Sigmoid colon (tissue), 7 donors: ENCODE results near the gene PRG3. TPM values are rescaled to one million over a fixed set of nuclear protein-coding genes. Genes with fewer than 3 reads are reported as not detected.

Source experiments
- DNase-seq: peaks from one replicate; pipeline ENCODE4 v3.0.0-alpha.2; 2019
- H3K27ac ChIP-seq, 4 donors: fragments of 200-600 bp; sonication (generic); one replicate each; pipeline ENCODE4 v1.5.1; 2016 to 2019; ENCODE audit warnings: mild to moderate bottlenecking in 1 of 4
- H3K27me3 ChIP-seq, 3 donors: fragments of 200-600 bp; sonication (generic); one replicate each; pipeline ENCODE4 v1.5.1; 2019; ENCODE audit warnings: mild to moderate bottlenecking in 1 of 3
- H3K36me3 ChIP-seq, 4 donors: fragments of 200-600 bp; sonication (generic); one replicate each; pipeline ENCODE4 v1.5.1; 2016 to 2019
- H3K4me1 ChIP-seq, 4 donors: fragments of 200-600 bp; sonication (generic); one replicate each; pipeline ENCODE4 v1.5.1; 2017 to 2019
- H3K4me3 ChIP-seq, 4 donors: fragments of 200-600 bp; sonication (generic); one replicate each; pipeline ENCODE4 v1.5.1; 2017 to 2019; ENCODE audit warnings: mild to moderate bottlenecking in 2 of 4, moderate library complexity in 1 of 4
- H3K9me3 ChIP-seq, 4 donors: fragments of 200-600 bp in 3 of 4; sonication (generic) in 3 of 4; one replicate each; pipeline versions ENCODE4 v1.5.1 to v1.6.1; 2013 to 2019
- EP300 ChIP-seq, 4 donors: sonication (generic); formaldehyde crosslinking; IDR thresholded peaks; one replicate each; pipeline ENCODE4 v1.6.1; 2017; ENCODE audit warnings: antibody characterized with exemption in 4 of 4
- POLR2A ChIP-seq, 2 donors: fragments of 450-650 bp; IDR thresholded peaks; one replicate each; pipeline ENCODE4 v1.6.1; 2016; ENCODE audit warnings: antibody characterized with exemption in 2 of 2, mild to moderate bottlenecking in 2 of 2, moderate library complexity in 2 of 2
- POLR2AphosphoS5 ChIP-seq, 4 donors: sonication (generic); formaldehyde crosslinking; IDR thresholded peaks; one replicate each; pipeline ENCODE4 v1.6.1; 2017; ENCODE audit warnings: antibody characterized with exemption in 4 of 4
- WGBS, 2 donors: extraction: QIAGEN DNeasy Blood & Tissue Kit; methylation state at CpG; one replicate each; pipeline ENCODE4 v1.1.7; 2013; 5-methylcytosine and 5-hydroxymethylcytosine counted together
- intact Hi-C: fragments of 100-400 bp; cut with DNase I; formaldehyde crosslinking; loops from one replicate; pipeline ENCODE4 v1.15.1; 2023
- polyA plus RNA-seq, 3 donors: library from polyadenylated mRNA; stranded (reverse); fragments of 200-250 nt; gene quantifications; one replicate each; pipeline ENCODE4 v1.2.3, GENCODE V29; 2013
- total RNA-seq, 4 donors: library from RNA; depleted of rRNA; stranded (reverse); fragments of >200 nt; gene quantifications; one replicate each; pipeline ENCODE4 v1.1.0, GENCODE V29; 2016
- TF ChIP-seq, protein P1 (sequence below), 4 experiments: fragments of 450-650 bp in 3 of 4; fragments of 200-600 bp in 1 of 4; IDR thresholded peaks; one replicate each; pipeline ENCODE4 v1.5.1; 2016 to 2019; ENCODE audit warnings: antibody characterized with exemption in 4 of 4, mild to moderate bottlenecking in 3 of 4, moderate library complexity in 2 of 4
- donor health status: healthy with polysubstance abuse.
- donor health status: Bipolar disorder and iron deficiency.
- donor health status: healthy.

The PRG3 gene
- total and polyA plus RNA-seq, 7 donors: not detected

DNA sequence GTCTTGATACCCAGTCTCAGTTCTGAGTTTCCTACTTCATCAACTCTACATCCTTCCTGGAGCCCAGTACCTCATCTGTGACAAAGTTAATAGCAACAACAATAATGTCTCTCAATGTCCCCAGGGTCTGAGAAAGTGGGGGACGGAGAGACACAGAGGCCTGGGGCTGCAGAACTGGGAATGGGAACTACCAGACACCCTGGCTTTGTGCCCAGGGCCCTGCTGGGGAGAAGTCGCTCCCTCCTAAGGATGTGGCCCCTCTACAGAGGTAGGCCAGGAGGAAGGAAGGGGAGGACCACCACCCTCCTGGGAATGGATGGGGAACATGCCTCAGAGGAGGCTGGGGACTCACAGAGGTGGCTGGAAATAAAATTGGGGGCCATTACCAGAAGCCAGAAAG is 5.5 kb downstream of the PRG3 start:
- Histone ChIP-seq H3K27me3 (peaks cover 0 to 4% (median 0%) of the 10 kb centered on the region in 3 donors), H3K4me3 (no peak overlapping the region), H3K27ac (no peak overlapping the region), H3K36me3 (no peaks in the 10 kb centered on the region), H3K4me1 (no peaks in the 10 kb centered on the region), H3K9me3 (no peaks in the 10 kb centered on the region)
- DNase-seq: no peak
- intact Hi-C loops: no loop called here
- no peak for TF ChIP-seq POLR2AphosphoS5 (IDR thresholded peaks at IDR 0.05)
- TF ChIP-seq POLR2A (IDR thresholded peaks at IDR 0.05): no peak
- no peak for TF ChIP-seq EP300 (IDR thresholded peaks at IDR 0.05)
- TF ChIP-seq, protein P1, sequence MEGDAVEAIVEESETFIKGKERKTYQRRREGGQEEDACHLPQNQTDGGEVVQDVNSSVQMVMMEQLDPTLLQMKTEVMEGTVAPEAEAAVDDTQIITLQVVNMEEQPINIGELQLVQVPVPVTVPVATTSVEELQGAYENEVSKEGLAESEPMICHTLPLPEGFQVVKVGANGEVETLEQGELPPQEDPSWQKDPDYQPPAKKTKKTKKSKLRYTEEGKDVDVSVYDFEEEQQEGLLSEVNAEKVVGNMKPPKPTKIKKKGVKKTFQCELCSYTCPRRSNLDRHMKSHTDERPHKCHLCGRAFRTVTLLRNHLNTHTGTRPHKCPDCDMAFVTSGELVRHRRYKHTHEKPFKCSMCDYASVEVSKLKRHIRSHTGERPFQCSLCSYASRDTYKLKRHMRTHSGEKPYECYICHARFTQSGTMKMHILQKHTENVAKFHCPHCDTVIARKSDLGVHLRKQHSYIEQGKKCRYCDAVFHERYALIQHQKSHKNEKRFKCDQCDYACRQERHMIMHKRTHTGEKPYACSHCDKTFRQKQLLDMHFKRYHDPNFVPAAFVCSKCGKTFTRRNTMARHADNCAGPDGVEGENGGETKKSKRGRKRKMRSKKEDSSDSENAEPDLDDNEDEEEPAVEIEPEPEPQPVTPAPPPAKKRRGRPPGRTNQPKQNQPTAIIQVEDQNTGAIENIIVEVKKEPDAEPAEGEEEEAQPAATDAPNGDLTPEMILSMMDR (IDR thresholded peaks at IDR 0.05): no peak
- 68 to 81% methylated on average over 2 of the region's 2 CpGs for WGBS, 2 donors

DNA sequence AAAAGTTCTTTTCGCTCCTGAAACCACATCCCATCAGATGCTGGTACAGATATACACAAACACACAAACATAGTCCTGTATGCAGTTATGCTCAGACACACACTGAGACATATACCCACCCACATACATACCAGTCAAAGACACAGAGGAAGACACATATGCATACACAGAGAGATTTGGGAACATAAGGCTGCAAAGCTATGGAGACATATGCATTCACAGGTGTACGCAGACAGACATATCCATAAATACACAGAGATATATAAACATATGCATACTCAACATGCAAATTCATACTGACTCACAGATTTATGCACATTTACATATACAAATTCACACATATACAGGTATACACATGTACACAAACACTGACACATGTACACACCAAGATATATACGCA is 6.0 kb downstream of the PRG3 start:
- intact Hi-C loops: no loop called here
- no peaks in the 10 kb centered on the region for H3K36me3 ChIP-seq
- H3K4me1 ChIP-seq: no peaks in the 10 kb centered on the region
- H3K27ac ChIP-seq: no peak overlapping the region
- no peak for DNase-seq
- 91 to 94% methylated on average over 3 of the region's 3 CpGs for WGBS, 2 donors
- H3K27me3 ChIP-seq: peaks cover 0 to 4% (median 0%) of the 10 kb centered on the region in 3 donors
- no peak overlapping the region for H3K4me3 ChIP-seq
- TF ChIP-seq, protein P1 (IDR thresholded peaks at IDR 0.05): no peak
- TF ChIP-seq POLR2A (IDR thresholded peaks at IDR 0.05): no peak
- no peak for TF ChIP-seq EP300 (IDR thresholded peaks at IDR 0.05)
- no peak for TF ChIP-seq POLR2AphosphoS5 (IDR thresholded peaks at IDR 0.05)
- H3K9me3 ChIP-seq: no peaks in the 10 kb centered on the region

DNA sequence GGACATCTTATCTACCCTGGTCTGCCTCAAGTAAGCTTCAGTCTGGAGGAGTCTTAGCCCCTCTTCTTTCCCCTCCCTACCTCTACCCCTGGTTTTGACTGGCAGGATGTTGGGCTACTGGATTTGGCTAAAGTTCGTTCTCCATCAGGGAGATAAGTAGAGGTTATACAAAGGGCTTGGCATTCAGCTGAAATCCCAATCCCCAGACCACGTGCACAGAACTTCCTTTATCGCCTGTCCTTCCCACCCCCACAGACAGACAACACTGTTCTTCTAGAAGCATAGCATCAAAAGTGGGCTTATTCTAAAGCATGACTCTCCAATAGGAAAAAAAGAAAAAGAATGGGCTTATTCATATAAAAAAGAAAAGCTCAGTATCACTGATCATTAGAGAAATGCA is 7.8 kb downstream of the PRG3 start:
- Histone ChIP-seq H3K36me3 (no peaks in the 10 kb centered on the region), H3K9me3 (no peaks in the 10 kb centered on the region), H3K4me3 (no peak overlapping the region), H3K4me1 (no peaks in the 10 kb centered on the region), H3K27me3 (peaks cover 0 to 4% (median 0%) of the 10 kb centered on the region in 3 donors), H3K27ac (no peak overlapping the region)
- TF ChIP-seq POLR2A (IDR thresholded peaks at IDR 0.05) (no peak), EP300 (IDR thresholded peaks at IDR 0.05) (no peak), POLR2AphosphoS5 (IDR thresholded peaks at IDR 0.05) (no peak)
- TF ChIP-seq, protein P1 (IDR thresholded peaks at IDR 0.05): no peak
- no peak for DNase-seq
- 64 to 68% methylated on average over 3 of the region's 3 CpGs for WGBS, 2 donors
- intact Hi-C loops: no loop called here

DNA sequence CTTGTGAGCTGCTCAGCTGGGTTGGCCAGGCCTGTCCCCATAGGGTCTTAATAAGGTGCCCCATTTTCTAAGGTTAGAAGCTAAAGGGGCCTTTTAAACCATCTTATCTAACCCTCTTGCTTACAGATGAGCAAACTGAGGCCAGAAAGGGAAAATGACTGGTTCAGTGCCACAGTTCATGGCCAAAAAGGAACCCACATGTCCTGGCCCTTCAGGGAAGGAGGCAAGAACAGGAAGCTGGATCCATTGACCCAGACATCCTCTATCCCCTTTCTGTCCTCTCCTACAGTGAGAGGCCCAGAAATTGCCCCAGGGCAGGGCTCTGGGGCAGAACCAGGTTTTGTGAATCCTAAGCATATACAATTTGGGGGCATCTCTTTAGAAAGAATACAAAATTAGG is 10.0 kb downstream of the PRG3 start:
- no peak for DNase-seq
- Histone ChIP-seq H3K27ac (no peak overlapping the region), H3K36me3 (no peaks in the 10 kb centered on the region), H3K4me3 (no peak overlapping the region), H3K27me3 (peaks cover 0 to 5% (median 0%) of the 10 kb centered on the region in 3 donors), H3K4me1 (no peaks in the 10 kb centered on the region), H3K9me3 (no peaks in the 10 kb centered on the region)
- TF ChIP-seq, protein P1 (IDR thresholded peaks at IDR 0.05): no peak
- TF ChIP-seq POLR2AphosphoS5 (IDR thresholded peaks at IDR 0.05) (no peak), POLR2A (IDR thresholded peaks at IDR 0.05) (no peak), EP300 (IDR thresholded peaks at IDR 0.05) (no peak)
- intact Hi-C loops: no loop called here

DNA sequence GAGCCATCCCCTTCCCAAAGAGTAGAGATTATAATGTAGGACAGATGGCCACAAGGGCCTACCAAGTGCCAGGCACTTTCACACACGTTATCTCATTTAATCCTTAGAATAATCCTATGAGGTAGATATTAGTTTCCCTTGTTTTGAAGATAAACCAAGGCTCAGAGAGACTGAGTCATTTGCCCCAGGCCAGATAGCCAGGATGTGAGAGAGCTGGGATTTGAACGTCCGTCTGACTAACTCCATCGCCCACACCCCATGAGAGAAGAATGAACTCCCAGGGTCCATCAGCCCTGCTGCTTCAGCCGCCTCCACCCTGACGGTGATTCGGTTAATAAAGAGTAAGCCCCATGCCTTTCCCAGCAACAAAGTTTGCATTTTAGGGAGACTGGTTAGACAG is 10.7 kb downstream of the PRG3 start:
- Histone ChIP-seq H3K27me3 (peaks cover 0 to 5% (median 0%) of the 10 kb centered on the region in 3 donors), H3K4me3 (no peak overlapping the region), H3K27ac (no peak overlapping the region), H3K9me3 (no peaks in the 10 kb centered on the region), H3K36me3 (no peaks in the 10 kb centered on the region), H3K4me1 (no peaks in the 10 kb centered on the region)
- no peak for DNase-seq
- WGBS, 2 donors: 91 to 94% methylated on average over 7 of the region's 7 CpGs
- no peak for TF ChIP-seq POLR2A (IDR thresholded peaks at IDR 0.05)
- TF ChIP-seq, protein P1 (IDR thresholded peaks at IDR 0.05): no peak
- no peak for TF ChIP-seq EP300 (IDR thresholded peaks at IDR 0.05)
- TF ChIP-seq POLR2AphosphoS5 (IDR thresholded peaks at IDR 0.05): no peak
- intact Hi-C loops: no loop called here
